Stimulated activated CD8-positive, alpha-beta memory T cell treated with anti-CD3 and anti-CD28 coated beads, Interleukin-4, amount 100 ng/mL, for 1 hour (primary cell): ENCODE results near the gene ZBTB38.

Source experiments
- DNase-seq, 2 donors: peaks; one replicate each; pipeline ENCODE4 v3.0.0-alpha.2; 2020; ENCODE audit warnings: low read depth in 2 of 2, low spot score in 1 of 2

The ZBTB38 gene, protein sequence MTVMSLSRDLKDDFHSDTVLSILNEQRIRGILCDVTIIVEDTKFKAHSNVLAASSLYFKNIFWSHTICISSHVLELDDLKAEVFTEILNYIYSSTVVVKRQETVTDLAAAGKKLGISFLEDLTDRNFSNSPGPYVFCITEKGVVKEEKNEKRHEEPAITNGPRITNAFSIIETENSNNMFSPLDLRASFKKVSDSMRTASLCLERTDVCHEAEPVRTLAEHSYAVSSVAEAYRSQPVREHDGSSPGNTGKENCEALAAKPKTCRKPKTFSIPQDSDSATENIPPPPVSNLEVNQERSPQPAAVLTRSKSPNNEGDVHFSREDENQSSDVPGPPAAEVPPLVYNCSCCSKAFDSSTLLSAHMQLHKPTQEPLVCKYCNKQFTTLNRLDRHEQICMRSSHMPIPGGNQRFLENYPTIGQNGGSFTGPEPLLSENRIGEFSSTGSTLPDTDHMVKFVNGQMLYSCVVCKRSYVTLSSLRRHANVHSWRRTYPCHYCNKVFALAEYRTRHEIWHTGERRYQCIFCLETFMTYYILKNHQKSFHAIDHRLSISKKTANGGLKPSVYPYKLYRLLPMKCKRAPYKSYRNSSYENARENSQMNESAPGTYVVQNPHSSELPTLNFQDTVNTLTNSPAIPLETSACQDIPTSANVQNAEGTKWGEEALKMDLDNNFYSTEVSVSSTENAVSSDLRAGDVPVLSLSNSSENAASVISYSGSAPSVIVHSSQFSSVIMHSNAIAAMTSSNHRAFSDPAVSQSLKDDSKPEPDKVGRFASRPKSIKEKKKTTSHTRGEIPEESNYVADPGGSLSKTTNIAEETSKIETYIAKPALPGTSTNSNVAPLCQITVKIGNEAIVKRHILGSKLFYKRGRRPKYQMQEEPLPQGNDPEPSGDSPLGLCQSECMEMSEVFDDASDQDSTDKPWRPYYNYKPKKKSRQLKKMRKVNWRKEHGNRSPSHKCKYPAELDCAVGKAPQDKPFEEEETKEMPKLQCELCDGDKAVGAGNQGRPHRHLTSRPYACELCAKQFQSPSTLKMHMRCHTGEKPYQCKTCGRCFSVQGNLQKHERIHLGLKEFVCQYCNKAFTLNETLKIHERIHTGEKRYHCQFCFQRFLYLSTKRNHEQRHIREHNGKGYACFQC (N-terminal part only)

DNA sequence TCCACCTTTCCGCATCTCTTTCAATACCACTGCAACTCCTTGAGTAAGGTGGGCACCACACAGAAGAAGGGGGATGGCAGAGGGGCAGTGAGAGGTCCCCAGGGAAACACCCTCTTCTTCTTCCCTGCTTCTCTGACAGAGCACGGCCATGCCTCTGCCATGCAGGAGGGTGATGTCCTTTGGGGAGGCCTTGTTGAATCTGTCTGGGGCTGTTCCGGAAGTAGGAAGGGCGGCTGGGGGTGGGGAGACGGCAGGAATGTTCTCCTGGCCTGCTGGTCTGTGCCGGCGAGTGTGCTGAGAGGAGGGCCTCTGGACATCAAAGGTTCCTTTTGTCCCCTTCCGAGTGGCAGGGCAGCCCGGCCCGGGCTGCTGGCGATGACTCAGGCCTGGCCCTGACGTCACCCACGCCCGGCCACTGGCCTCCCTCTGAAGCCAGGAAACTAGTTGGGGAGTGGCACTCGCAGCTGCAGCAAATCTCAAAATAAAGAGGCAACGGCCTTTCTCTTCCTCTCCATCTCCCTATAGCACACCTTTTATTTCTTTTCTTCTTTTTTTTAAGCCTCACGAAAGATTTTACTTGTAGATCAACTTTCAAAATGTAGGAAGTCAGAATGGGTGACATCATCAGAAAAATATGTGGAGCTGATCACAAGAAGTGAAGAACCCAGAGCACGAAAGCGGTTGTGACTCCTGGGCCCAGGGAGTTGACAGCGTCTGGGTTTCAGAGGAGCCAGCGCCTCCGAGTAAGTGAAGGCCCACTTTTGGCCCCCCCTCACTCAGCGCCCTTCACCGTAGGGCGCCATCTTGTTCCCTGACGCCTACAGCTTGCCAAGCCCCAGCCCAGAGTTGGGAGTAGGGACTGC, at the start of gene ZBTB38:
Gene ZBTB38, plus strand, starts transcription at position 443 of the 863 bp plus-strand sequence. CDS start 73,885 bp downstream, outside the sequence.
- no peak for DNase-seq

DNA sequence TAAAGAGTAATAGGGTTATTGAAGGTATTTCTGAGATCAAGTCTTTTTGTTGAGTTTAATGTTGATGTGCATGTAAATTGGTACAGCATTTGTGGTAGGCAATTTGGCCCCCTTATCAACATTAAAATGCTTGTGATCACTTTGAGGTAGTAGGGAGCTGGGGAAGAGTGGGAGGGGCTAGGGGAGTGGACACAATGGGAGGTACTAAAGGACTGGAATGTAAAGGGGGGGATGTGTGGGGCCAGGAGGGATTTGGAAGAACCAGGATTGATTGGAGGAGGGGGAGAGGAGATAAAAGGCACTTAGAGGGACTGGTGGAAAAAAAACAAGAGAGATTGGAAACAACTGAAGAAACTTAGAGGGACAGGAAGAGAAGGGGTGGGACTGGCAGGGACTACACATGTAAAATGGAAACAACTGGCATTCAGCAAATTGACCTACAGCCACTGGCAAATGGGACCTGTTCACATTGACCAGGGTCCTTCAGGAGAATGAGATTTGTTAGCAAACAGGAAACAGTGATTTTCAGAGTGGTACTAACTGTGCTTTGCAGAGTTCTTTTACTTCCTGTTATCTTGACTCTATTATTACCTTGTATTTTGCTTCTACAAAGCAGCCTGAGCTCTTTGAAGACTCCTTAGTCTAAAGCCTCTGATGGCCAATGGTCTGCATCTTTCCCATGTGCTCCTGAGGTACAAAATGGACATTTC, 47.8 kb upstream of the ZBTB38 start:
- DNase-seq: no peak

DNA sequence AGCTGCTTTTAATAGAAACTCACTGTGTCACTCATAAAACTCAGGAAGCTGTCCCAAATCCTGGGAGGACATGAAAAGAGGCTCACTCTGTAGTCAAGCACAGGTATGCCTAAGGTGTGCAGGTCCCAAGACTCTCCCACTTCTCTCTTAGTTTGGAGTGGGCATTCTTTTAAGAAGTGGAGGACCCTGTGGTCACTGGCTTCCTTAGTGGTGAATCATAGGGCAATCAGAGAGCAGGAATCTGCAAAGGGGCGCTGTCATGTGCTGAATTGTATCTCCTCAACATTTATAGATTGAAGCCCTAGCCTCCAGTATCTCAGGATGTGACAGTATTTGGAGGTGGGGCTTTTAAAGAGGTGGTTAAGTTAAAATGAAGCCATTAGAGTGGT, 47.2 kb upstream of the ZBTB38 start:
- no peak for DNase-seq

DNA sequence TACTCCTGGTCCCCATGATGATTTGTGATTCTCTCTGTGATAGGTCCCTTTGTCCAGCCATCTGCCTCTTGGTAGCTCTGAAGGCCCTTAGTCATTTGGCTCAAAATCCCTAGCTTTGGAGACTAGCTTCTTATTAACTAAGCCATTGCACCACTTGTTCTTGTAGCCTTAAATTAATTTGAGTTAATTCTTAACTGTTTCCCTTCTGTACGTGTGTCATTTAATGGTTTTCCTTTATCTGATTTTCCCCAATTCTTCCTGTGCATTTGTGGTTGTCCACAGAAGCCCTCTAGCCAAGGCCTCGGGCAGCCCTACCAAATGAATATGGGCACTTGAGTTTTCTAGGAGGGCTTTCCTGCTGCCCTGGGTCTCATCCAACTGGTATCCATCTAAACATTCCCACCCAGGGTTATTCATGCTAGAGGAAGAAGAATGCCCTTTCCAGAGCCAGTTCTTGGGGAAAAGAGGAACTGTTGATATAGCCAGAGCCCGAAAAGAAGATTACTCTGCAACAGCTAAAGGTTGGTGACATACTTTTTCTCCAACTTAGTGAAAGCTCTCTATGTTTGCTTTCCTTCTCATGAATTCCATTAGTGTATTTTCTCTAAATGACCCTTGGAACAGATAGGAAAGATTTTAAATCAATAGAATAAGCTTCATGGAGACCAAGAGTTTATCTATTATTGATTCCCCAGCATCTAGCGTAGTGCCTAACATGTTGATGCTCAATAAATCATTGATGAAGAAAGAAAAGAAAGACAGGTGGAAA, 44.2 kb upstream of the ZBTB38 start:
- DNase-seq: no peak

DNA sequence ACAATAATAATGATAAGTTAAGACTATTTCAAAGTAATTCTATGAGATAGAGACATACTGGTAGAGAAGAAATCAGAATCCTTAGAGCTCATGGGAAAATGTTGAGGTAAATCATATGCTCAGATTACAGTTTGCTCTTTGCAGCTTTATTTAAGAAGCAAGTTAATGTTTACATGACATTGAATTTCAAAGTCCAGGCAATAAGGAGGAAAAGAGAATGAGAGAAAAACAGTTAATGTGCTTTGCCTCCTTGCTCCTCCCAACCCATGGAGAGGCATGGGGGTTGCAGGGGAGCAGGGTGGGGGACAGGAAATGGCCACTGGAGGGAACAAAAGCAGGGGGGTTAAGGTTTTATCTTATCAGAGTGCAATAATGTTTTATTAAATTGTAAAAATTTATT, 42.2 kb upstream of the ZBTB38 start:
- DNase-seq: no peak

DNA sequence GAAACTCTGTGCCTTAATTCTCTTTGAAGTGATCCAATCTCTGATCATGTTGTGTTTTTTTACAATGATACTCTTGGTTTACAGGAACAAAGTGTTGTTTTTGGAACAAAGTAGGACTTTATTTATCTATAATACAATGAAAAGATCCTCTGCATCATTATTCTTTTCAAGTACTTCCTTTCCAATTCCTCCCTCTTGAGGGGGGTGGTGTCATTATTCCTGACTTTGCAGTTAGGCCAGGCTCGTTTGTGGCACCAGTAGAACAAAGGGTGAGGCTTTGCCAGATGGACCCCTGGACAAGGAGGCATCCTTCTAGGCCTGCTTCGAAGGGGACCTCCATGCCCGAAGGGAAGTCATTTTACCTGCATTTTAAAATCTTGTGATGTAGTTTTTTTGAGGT, 41.7 kb upstream of the ZBTB38 start:
- DNase-seq: no peak

DNA sequence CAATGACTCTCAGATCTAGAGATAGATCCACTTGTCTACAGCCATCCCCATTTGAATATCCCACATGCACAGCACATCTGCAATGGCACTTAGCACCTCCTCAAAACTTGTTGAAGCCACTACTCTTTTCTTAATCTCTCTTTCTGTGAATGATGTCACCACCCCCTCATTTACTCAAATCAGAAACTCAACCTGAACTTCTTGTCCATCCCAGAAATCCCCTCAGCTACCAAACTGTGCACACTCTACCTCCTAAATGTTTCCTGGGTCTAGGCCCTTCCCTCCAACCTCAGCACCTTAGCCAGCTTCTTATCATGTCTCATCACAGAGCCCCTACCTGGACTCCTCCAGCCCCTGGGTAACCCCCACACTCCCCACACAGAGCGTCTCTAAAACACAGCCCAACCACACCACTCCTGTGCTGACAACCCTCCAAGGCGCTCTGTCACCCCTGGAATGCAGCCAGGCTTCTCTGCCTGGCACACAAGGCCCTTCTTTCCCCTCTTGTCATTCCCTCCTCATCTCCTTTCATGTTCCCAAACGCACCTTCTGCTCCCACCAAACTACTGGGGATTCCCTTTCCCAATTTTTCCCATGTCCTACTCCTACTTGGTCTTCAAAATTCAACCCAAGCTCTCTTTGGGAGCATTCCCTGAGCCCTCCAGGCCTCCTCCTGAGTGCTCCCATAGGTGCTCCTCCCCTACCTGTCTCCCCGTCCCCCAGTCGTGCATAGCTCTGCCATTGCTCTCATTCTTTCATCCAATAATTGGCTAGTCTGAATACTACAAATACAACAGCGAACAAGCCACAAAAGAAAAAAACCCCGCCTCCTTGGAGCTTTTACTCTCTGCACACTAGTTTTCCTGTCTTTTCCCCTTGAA, 39.8 kb upstream of the ZBTB38 start:
- DNase-seq: no peak

DNA sequence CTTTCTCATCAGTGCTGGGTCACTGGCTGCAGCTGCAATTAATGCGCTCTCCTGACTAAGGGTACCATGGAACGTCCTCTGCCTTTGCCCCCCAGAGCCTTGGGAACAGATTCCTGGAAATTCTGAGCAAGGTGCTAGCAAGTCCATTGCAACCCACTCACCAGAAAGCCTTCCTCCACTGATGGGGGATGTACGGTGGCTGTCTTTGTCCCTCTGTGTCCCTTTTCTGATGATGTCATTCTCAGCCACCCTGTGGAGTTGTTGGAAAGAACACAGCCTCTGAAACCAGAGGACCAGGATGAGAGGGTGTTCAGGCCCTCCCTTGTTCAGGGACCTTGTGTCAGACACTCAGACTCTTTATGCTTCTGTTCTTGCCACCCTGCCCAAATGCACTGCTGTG, 38.1 kb upstream of the ZBTB38 start:
- DNase-seq: no peak

DNA sequence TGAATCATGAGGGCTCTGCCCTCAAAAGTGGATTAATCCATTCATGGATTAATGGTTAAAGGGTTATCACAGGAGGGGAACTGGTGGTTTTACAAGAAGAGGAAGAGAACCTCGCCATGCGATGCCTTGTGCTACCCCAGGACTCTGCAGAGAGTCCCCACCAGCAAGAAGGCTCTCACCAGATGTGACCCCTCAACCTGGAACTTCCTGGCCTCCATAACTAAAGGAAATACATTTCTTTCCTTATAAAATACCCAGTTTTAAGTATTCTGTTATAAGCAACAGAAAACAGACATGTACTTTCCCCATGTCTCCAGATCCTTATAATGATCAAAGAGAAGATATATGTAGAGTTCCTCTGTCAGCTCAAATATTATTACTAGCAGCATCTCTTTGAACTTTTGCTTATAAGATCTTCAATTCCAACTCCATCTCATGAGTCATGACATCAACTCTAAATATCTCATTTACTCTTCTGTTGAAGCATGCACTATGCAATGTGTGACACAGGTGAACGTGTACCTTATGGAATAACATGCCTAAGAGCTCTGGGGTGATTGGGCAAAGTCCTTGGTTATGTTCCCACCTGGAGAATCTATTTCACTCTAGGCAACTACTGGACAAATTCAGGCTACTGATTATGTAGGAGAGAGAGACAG, 37.5 kb upstream of the ZBTB38 start:
- no peak for DNase-seq

DNA sequence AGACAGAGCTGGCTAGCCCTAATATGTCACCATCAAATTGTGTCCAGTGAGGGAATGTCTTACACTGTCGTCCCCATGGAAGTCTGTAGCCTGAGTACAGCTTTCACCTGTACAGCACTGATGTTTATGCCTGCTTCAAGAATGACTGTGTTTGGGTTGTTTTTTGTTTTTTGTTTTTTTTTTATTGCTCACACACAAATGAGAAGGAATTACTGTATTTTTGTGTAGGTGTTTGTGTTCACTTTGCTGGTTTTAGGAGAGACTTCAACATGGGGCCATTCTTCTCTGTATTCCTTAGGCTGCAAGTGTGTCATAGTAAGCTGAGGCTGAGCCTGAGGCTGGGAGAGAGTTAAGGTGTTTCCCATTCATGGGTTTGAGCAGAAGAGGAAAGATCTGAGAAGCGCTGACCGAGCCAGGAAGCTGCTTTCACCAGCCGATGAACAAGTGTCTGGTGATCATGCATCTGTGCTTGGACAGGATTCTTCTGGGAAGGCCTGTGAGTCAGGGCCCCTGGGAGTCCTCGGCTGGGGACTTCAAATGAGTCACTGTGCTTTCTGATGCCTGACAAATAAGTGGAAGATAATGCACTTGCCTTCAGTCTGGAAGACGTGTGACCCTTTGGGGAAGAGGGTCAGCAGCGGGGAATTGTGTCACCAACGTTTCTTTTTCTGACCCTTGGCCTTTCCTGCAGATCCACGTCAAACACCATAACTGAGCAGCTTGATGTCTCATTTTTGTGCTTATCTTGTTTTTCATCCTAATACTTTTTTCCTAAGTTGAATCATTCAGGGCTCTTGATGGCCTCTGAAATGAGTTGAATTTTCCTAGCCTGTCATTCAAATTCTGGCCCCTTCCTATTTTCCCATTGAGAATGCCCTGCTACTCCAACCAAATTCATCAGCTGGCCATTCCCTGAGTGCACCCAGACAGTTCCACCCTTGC, 36.7 kb upstream of the ZBTB38 start:
- no peak for DNase-seq

DNA sequence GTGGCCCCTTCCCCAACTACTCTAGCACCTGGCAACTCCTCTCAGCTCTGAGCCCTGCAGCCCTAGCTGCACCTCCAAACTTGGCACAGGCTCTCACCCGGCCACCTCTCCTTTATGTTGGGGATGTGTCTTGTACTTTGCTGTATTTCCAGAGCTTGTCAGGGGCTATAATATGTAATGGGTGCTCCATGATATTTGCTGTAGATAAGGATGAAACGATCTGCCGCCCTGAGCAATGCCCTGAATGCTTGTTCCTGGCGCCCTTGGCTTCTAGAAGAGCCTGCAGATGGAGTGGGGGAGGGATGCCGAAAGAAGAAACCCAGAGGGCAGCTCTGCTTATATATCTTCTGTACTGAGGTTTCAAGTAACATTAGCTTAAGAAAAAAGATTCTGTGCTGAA, 35.9 kb upstream of the ZBTB38 start:
- no peak for DNase-seq

DNA sequence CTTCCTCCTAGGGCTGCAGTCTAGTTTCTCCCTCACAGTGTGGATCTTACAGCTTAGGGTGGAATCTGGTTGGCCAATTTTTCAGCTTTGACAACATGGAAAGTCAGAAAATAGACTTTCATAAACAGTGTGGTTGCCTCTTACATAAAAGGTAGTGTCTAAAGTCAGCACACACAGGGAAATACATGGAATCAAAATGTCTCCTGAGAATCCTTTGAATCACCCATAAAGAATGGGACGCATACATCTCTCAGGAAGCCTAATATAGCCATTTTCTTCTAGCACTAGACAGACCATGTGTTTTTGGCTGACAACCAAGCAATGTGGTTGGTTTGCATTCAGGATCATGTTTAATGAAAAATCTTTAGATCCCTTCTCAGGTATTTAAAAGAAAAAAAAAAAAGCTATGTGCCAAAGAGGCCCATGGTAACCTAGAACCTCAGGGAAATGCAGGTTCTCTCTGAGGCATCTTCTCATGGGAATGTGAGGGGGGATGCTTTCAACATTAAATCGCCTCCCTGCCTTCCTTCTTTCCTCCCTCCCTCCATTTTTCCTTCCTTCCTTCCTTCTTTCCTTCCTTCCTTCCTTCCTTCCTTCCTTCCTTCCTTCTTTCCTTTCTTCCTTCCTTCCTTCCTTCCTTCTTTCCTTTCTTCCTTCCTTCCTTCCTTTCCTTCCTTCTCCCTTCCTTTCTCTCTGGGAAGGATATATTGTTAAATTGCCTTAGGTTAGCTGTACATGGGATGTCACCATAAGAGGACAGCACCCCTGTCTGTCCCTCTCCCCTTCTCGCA, 34.3 kb upstream of the ZBTB38 start:
- no peak for DNase-seq

DNA sequence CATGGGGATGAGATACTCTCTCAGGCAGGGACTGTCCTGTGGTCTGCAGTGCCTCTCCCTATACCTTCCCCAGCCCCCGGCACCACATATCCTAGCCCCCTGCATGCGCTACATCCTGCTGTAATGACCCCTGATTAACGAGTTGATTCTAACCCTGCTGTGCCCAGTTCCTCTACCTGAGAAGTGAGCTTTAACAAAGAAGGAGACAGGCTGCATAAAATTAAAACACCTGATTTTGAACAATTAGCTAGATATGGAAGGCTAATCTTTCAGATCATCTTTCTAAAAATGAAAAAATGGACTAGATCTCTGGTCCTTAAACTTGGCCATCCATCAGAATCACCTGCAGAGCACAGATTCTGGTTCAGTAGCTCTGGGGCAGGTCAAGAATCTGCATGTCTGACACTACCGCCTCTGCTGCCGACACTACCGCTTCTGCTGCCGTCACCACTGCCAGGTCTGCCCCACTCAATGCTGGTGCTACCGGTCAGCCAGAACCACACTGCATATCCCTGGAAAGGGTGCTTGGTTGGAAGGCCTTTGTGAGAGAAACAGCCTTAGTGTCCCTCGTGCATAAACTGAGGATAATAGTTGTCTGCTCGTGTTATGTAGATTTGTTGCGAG, 33.6 kb upstream of the ZBTB38 start:
- no peak for DNase-seq

DNA sequence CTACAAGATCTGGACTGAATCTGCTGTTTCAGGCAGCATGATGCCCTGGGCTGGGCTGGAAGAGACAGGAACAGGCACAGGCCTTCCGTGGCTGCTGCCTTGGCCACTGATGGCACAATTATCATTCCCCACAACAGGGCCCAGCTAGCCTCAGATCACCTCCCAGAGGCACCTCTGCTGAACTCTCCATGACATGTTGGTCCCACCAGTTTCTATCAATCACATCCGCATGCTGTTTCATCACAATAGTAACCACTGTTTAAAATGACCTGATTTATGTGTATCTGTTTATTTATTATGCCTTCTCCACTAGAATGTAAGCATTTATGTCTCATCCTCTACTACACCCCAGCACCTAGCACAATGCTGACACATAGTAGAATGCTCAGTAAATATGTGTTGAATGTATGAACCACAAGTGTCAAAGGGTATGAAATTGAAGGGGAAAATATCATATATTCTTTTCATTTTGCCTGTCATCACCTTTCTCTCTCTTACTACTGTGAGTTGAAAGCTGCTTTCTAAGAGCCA, 32.7 kb upstream of the ZBTB38 start:
- no peak for DNase-seq
